ENCODE measurements around the gene RNF31. TPM values are rescaled to one million over a fixed set of nuclear protein-coding genes. Genes with fewer than 3 reads are reported as not detected.
A peak's percentile ranks its signal among the peaks of the same experiment; 100 is the strongest.

RNF31 gene
- total and polyA plus RNA-seq, 2 of the 13 experiments (the other 11 are each of a cell fraction or from before 2014, with no cell fraction given) = 48.2 to 86.8 TPM

- peak; percentile 95; the same call in 1 of the 2 replicates for TF ChIP-seq CREB3 (CRISPR knock-in tag; IDR thresholded peaks at IDR 0.05)
- 0 out of 2 replicates have a peak, but pooled peaks have one; percentile 6 for TF ChIP-seq ZSCAN12 (CRISPR knock-in tag; IDR thresholded peaks at IDR 0.05)
- no peak for TF ChIP-seq MYNN (CRISPR knock-in tag; IDR thresholded peaks at IDR 0.05; ENCODE audit: low read depth)
- no peak for TF ChIP-seq SP2 (CRISPR knock-in tag; IDR thresholded peaks at IDR 0.05)
- TF ChIP-seq DR1 (CRISPR knock-in tag; IDR thresholded peaks at IDR 0.05) = no peak
- TF ChIP-seq ZC3H13 (CRISPR knock-in tag; IDR thresholded peaks at IDR 0.05) = no peak
- TF ChIP-seq ZNF816 (CRISPR knock-in tag; IDR thresholded peaks at IDR 0.05; ENCODE audit: borderline replicate concordance) = no peak
- no peak for TF ChIP-seq CREM (IDR thresholded peaks at IDR 0.05)
- TF ChIP-seq CREM (CRISPR knock-in tag; IDR thresholded peaks at IDR 0.05) = no peak
- TF ChIP-seq ZNF276 (CRISPR knock-in tag; IDR thresholded peaks at IDR 0.05; ENCODE audit: low read depth) = no peak
- TF ChIP-seq LRRFIP1 (CRISPR knock-in tag; conservative IDR thresholded peaks at IDR 0.05) = no peak
- 0 out of 2 replicates have a peak, but pooled peaks have one; percentile 37 for TF ChIP-seq ZNF367 (CRISPR knock-in tag; IDR thresholded peaks at IDR 0.05; ENCODE audit: borderline replicate concordance)
- TF ChIP-seq ZNF337 (CRISPR knock-in tag; IDR thresholded peaks at IDR 0.05; ENCODE audit: borderline replicate concordance, low read depth) = no peak
- TF ChIP-seq RFXANK (CRISPR knock-in tag; IDR thresholded peaks at IDR 0.05) = no peak
- TF ChIP-seq NFAT5 (CRISPR knock-in tag; IDR thresholded peaks at IDR 0.05) = peak; percentile 97
- TF ChIP-seq GPN1 (CRISPR knock-in tag; IDR thresholded peaks at IDR 0.05; ENCODE audit: borderline replicate concordance) = 0 out of 2 replicates have a peak, but pooled peaks have one; percentile 69
- TF ChIP-seq ZNF362 (CRISPR knock-in tag; IDR thresholded peaks at IDR 0.05; ENCODE audit: borderline replicate concordance) = no peak
- TF ChIP-seq ZFP62 (CRISPR knock-in tag; IDR thresholded peaks at IDR 0.05) = no peak
- TF ChIP-seq TAF1 (CRISPR knock-in tag; IDR thresholded peaks at IDR 0.05) = no peak
Measured at GRCh38 chr14:24113379-24113800, 33.9 kb upstream of the RNF31 start (continued).

Data from HepG2 (cell line).